ENCODE results near the gene MRPL14. TPM values are rescaled to one million over a fixed set of nuclear protein-coding genes. Genes with fewer than 3 reads are reported as not detected.

The MRPL14 gene
- total and polyA plus RNA-seq, 9 of the 15 experiments (the other 6 are each of a cell fraction or from before 2014, with no cell fraction given), result 126 to 424 (median 165) TPM

DNA sequence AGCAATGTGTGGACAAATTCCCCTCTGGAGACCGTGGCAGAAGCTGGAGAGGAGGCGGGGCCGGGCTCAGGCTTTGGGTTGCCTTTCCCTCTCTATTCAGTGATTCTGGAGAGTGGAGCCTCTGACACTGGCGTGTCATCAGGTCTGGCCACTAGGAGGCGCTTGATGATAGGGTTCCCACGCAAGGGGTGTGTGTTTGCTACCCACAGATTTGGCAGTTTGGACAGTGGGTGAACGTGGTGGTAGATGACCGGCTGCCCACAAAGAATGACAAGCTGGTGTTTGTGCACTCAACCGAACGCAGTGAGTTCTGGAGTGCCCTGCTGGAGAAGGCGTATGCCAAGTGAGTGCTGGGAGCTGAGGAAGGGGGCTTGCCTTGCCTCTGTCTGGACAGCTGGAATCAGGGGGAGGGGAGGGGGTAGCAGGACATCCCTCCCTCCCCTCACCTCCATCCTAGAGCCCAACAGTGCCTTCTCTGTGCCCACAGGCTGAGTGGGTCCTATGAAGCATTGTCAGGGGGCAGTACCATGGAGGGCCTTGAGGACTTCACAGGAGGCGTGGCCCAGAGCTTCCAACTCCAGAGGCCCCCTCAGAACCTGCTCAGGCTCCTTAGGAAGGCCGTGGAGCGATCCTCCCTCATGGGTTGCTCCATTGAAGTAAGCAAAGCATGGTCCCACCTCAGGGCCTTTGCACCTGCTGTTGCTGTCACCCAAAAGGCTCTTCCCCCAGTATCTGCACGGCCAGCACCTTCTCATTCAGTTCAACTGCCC, 45.7 kb upstream of the MRPL14 start (continued):
- TF ChIP-seq, protein P1, sequence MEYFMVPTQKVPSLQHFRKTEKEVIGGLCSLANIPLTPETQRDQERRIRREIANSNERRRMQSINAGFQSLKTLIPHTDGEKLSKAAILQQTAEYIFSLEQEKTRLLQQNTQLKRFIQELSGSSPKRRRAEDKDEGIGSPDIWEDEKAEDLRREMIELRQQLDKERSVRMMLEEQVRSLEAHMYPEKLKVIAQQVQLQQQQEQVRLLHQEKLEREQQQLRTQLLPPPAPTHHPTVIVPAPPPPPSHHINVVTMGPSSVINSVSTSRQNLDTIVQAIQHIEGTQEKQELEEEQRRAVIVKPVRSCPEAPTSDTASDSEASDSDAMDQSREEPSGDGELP (CRISPR knock-in tag; IDR thresholded peaks at IDR 0.05; ENCODE audit: borderline replicate concordance), result peak; percentile 53; the same call in 1 of the 2 replicates
- TF ChIP-seq NFIC (IDR thresholded peaks at IDR 0.05) (no peak), CTBP1 (IDR thresholded peaks at IDR 0.05; ENCODE audit: borderline replicate concordance) (peak; percentile 81; the same call in 1 of the 2 replicates), ETV6 (IDR thresholded peaks at IDR 0.05; ENCODE audit: borderline replicate concordance in 1 of 2, low read depth in 2 of 2, low read length in 1 of 2) (no peak), ETV6 (CRISPR knock-in tag; IDR thresholded peaks at IDR 0.05; ENCODE audit: borderline replicate concordance) (no peak), ZFP36 (IDR thresholded peaks at IDR 0.05; ENCODE audit: low read depth, low read length, partially characterized antibody) (peak; percentile 6), ZNF79 (CRISPR knock-in tag; IDR thresholded peaks at IDR 0.05; ENCODE audit: low read depth) (no peak), NONO (IDR thresholded peaks at IDR 0.05; ENCODE audit: low read depth in 2 of 2, low read length in 1 of 2) (peak in 1 of 2 experiments; percentile 63; a peak in 1 of 4 replicates), MTA3 (IDR thresholded peaks at IDR 0.05; ENCODE audit: borderline replicate concordance) (peak; percentile 52; the same call in 1 of the 2 replicates), SMC3 (conservative IDR thresholded peaks at IDR 0.05; ENCODE audit: insufficient read depth, low read depth, low read length) (peak; percentile 95), FOXA1 (IDR thresholded peaks at IDR 0.05; ENCODE audit: borderline replicate concordance) (no peak), TCF7 (IDR thresholded peaks at IDR 0.05; ENCODE audit: borderline replicate concordance) (no peak), TARDBP (IDR thresholded peaks at IDR 0.05) (peak; percentile 80; the same call in 1 of the 2 replicates), SUPT5H (IDR thresholded peaks at IDR 0.05) (no peak), L3MBTL2 (IDR thresholded peaks at IDR 0.05) (0 out of 2 replicates have a peak, but pooled peaks have one; percentile 36), PCBP2 (IDR thresholded peaks at IDR 0.05; ENCODE audit: low read depth, low read length, poor library complexity, severe bottlenecking) (no peak), TEAD2 (tag; IDR thresholded peaks at IDR 0.05) (no peak), MEIS2 (IDR thresholded peaks at IDR 0.05; ENCODE audit: partially characterized antibody) (peak; percentile 48), THRAP3 (IDR thresholded peaks at IDR 0.05; ENCODE audit: borderline replicate concordance) (no peak), ATF7 (IDR thresholded peaks at IDR 0.05) (peak; percentile 63; the same call in 1 of the 2 replicates), ZNF644 (tag; IDR thresholded peaks at IDR 0.05; ENCODE audit: low read depth) (no peak)
- TF ChIP-seq, protein P2, sequence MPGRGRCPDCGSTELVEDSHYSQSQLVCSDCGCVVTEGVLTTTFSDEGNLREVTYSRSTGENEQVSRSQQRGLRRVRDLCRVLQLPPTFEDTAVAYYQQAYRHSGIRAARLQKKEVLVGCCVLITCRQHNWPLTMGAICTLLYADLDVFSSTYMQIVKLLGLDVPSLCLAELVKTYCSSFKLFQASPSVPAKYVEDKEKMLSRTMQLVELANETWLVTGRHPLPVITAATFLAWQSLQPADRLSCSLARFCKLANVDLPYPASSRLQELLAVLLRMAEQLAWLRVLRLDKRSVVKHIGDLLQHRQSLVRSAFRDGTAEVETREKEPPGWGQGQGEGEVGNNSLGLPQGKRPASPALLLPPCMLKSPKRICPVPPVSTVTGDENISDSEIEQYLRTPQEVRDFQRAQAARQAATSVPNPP (IDR thresholded peaks at IDR 0.05; ENCODE audit: borderline replicate concordance, insufficient read depth, insufficient read length), result no peak
- TF ChIP-seq, protein P3, sequence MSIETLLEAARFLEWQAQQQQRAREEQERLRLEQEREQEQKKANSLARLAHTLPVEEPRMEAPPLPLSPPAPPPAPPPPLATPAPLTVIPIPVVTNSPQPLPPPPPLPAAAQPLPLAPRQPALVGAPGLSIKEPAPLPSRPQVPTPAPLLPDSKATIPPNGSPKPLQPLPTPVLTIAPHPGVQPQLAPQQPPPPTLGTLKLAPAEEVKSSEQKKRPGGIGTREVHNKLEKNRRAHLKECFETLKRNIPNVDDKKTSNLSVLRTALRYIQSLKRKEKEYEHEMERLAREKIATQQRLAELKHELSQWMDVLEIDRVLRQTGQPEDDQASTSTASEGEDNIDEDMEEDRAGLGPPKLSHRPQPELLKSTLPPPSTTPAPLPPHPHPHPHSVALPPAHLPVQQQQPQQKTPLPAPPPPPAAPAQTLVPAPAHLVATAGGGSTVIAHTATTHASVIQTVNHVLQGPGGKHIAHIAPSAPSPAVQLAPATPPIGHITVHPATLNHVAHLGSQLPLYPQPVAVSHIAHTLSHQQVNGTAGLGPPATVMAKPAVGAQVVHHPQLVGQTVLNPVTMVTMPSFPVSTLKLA (conservative IDR thresholded peaks at IDR 0.05), result peak in 1 of 2 experiments; percentile 18; a peak in 1 of 4 replicates
- TF ChIP-seq, protein P4, sequence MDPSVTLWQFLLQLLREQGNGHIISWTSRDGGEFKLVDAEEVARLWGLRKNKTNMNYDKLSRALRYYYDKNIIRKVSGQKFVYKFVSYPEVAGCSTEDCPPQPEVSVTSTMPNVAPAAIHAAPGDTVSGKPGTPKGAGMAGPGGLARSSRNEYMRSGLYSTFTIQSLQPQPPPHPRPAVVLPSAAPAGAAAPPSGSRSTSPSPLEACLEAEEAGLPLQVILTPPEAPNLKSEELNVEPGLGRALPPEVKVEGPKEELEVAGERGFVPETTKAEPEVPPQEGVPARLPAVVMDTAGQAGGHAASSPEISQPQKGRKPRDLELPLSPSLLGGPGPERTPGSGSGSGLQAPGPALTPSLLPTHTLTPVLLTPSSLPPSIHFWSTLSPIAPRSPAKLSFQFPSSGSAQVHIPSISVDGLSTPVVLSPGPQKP (CRISPR knock-in tag; IDR thresholded peaks at IDR 0.05), result no peak

Data from K562 (cell line).